Measurements from ENCODE around the gene TBC1D22B. TPM values are rescaled to one million over a fixed set of nuclear protein-coding genes. Genes with fewer than 3 reads are reported as not detected.

TBC1D22B gene
- total and polyA plus RNA-seq, 9 of the 15 experiments (the other 6 are each of a cell fraction or from before 2014, with no cell fraction given), result 4.8 to 24.2 (median 13.5) TPM

GRCh38 chr6:37352384-37352783 is 94.8 kb downstream of the TBC1D22B start:
- TF ChIP-seq PPARD (CRISPR knock-in tag; IDR thresholded peaks at IDR 0.05) (no peak), STAT5B (CRISPR knock-in tag; IDR thresholded peaks at IDR 0.05) (no peak), ZBED1 (IDR thresholded peaks at IDR 0.05) (no peak)
- TF ChIP-seq, protein P1, sequence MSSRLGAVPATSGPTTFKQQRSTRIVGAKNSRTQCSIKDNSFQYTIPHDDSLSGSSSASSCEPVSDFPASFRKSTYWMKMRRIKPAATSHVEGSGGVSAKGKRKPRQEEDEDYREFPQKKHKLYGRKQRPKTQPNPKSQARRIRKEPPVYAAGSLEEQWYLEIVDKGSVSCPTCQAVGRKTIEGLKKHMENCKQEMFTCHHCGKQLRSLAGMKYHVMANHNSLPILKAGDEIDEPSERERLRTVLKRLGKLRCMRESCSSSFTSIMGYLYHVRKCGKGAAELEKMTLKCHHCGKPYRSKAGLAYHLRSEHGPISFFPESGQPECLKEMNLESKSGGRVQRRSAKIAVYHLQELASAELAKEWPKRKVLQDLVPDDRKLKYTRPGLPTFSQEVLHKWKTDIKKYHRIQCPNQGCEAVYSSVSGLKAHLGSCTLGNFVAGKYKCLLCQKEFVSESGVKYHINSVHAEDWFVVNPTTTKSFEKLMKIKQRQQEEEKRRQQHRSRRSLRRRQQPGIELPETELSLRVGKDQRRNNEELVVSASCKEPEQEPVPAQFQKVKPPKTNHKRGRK (tag; IDR thresholded peaks at IDR 0.05), result peak; percentile 87
- POLR2A ChIA-PET, result no interaction called here
- CTCF ChIA-PET (ENCODE audit: low intra/inter-chr PET ratio), result no interaction called here
- ATAC-seq (no peak), FAIRE-seq (no peak), DNase-seq (ENCODE audit: extremely low read depth in 1 of 4, low spot score in 3 of 4) (no peak)
- in situ Hi-C loops (cut with MboI), result loop anchor here (25.0 kb wide), 1 partner anchor 1135 kb away; no protein-coding TSS in a partner anchor
- Histone ChIP-seq H3K4me2 (ENCODE audit: insufficient read depth, low read length) (no peak overlapping the region), H3K27me3 (ENCODE audit: control insufficient read depth in 2 of 2, insufficient read depth in 2 of 2, low read length in 2 of 2) (no peaks in the 10 kb centered on the region), H3K4me1 (replicated peaks in 1 of 2; ENCODE audit: control insufficient read depth in 2 of 2, insufficient read depth in 2 of 2, low read length in 2 of 2) (peaks cover 18 to 28% of the 10 kb centered on the region in 2 experiments; a peak in 4 of 5 replicates), H3K9ac (ENCODE audit: insufficient read depth in 1 of 2, low read depth in 2 of 2, low read length in 2 of 2) (no peak overlapping the region), H3K9me1 (ENCODE audit: control insufficient read depth, insufficient read depth, low read length) (no peaks in the 10 kb centered on the region), H2AFZ (ENCODE audit: low read depth, low read length) (no peak overlapping the region), H3K4me3 (no peak overlapping the region), H3K36me3 (ENCODE audit: control insufficient read depth, insufficient read depth, low read length) (no peaks in the 10 kb centered on the region), H3K27ac (ENCODE audit: extremely low read depth, low read depth, low read length) (no peak overlapping the region), H4K20me1 (replicated peaks; ENCODE audit: control insufficient read depth, insufficient read depth, low read length) (no peaks in the 10 kb centered on the region; the same call in 1 of the 2 replicates), H3K9me3 (replicated peaks; ENCODE audit: control insufficient read depth, insufficient read depth, low read depth, low read length) (no peaks in the 10 kb centered on the region), H3K79me2 (ENCODE audit: control insufficient read depth, insufficient read depth, low read length) (peaks cover 38% of the 10 kb centered on the region)
- no TSS peak for BruUV-seq (replicated peaks)
- 72% methylated on average over 3 of the region's 3 CpGs for WGBS (ENCODE audit: insufficient coverage, low coverage, missing lambda C conversion rate)
- intact Hi-C loops (cut with micrococcal nuclease), result no loop called here
